GM23338 (cell line): Measurements from ENCODE around the gene OR6J1.

Experiments
- EZH2 ChIP-seq: fragments of 200-600 bp; sonication (generic); IDR thresholded peaks from one replicate; pipeline ENCODE4 v1.8.0; 2017; ENCODE audit warnings: antibody characterized with exemption, mild to moderate bottlenecking, low read depth; ENCODE audit not compliant: unreplicated experiment
- EZH2phosphoT487 ChIP-seq: fragments of 200-600 bp; sonication (generic); IDR thresholded peaks from one replicate; pipeline ENCODE4 v1.8.1; 2018; ENCODE audit warnings: antibody characterized with exemption; ENCODE audit not compliant: unreplicated experiment
- JUNB ChIP-seq: IDR thresholded peaks from one replicate; pipeline ENCODE4 v1.6.1; 2016; ENCODE audit warnings: antibody characterized with exemption; ENCODE audit not compliant: unreplicated experiment
- POLR2AphosphoS5 ChIP-seq: IDR thresholded peaks from 2 replicates; pipeline ENCODE4 v1.6.1; 2016; ENCODE audit warnings: antibody characterized with exemption, low read depth
- TF ChIP-seq, protein P1 (sequence below): IDR thresholded peaks from one replicate; pipeline ENCODE4 v1.6.1; 2018; ENCODE audit warnings: antibody characterized with exemption; ENCODE audit not compliant: unreplicated experiment
- TF ChIP-seq, protein P2 (sequence below), 2 experiments: fragments of 200-600 bp in 1 of 2; sonication (generic) in 1 of 2; conservative IDR thresholded peaks; 2 replicates each; pipeline versions ENCODE4 v1.5.1 to v1.6.1; 2016 to 2017; ENCODE audit warnings: antibody characterized with exemption in 2 of 2, low read depth in 2 of 2, mild to moderate bottlenecking in 2 of 2, moderate library complexity in 1 of 2
- TF ChIP-seq, protein P3 (sequence below): IDR thresholded peaks from 2 replicates; pipeline ENCODE4 v1.6.1; 2016; ENCODE audit warnings: antibody characterized with exemption
- TF ChIP-seq, protein P4 (sequence below): fragments of 250-450 bp; sonication (Bioruptor Pico); IDR thresholded peaks from 2 replicates; pipeline ENCODE4 v1.5.0; 2020; ENCODE audit warnings: mild to moderate bottlenecking, moderate library complexity

DNA sequence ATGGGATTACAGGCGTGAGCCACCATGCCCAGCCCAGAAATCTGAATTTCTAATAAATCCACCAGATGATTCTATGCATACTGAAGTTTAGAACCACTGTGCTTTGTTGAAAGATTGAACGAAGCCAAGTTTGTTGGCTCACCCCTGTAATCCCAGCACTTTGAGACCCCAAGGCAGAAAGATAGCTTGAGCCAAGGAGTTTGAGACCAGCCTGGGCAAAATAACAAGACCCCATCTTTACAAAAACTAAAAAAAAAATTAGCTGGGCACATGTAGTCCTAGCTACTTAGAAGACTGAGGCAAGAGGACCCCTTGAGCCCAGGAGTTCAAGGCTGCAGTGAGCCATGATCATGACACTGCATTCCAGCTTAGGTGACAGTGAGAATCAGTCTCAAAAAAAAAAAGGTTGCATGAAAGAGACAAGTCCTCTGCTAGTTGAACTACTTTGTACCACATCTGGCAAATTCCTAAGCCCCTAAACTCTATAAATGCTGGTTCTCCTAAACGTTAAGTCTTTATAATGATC is 47.7 kb downstream of the OR6J1 start:
- TF ChIP-seq EZH2phosphoT487 (no peak), EZH2 (no peak), JUNB (no peak), POLR2AphosphoS5 (no peak)
- TF ChIP-seq, protein P1, sequence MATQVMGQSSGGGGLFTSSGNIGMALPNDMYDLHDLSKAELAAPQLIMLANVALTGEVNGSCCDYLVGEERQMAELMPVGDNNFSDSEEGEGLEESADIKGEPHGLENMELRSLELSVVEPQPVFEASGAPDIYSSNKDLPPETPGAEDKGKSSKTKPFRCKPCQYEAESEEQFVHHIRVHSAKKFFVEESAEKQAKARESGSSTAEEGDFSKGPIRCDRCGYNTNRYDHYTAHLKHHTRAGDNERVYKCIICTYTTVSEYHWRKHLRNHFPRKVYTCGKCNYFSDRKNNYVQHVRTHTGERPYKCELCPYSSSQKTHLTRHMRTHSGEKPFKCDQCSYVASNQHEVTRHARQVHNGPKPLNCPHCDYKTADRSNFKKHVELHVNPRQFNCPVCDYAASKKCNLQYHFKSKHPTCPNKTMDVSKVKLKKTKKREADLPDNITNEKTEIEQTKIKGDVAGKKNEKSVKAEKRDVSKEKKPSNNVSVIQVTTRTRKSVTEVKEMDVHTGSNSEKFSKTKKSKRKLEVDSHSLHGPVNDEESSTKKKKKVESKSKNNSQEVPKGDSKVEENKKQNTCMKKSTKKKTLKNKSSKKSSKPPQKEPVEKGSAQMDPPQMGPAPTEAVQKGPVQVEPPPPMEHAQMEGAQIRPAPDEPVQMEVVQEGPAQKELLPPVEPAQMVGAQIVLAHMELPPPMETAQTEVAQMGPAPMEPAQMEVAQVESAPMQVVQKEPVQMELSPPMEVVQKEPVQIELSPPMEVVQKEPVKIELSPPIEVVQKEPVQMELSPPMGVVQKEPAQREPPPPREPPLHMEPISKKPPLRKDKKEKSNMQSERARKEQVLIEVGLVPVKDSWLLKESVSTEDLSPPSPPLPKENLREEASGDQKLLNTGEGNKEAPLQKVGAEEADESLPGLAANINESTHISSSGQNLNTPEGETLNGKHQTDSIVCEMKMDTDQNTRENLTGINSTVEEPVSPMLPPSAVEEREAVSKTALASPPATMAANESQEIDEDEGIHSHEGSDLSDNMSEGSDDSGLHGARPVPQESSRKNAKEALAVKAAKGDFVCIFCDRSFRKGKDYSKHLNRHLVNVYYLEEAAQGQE, result no peak
- TF ChIP-seq, protein P2, sequence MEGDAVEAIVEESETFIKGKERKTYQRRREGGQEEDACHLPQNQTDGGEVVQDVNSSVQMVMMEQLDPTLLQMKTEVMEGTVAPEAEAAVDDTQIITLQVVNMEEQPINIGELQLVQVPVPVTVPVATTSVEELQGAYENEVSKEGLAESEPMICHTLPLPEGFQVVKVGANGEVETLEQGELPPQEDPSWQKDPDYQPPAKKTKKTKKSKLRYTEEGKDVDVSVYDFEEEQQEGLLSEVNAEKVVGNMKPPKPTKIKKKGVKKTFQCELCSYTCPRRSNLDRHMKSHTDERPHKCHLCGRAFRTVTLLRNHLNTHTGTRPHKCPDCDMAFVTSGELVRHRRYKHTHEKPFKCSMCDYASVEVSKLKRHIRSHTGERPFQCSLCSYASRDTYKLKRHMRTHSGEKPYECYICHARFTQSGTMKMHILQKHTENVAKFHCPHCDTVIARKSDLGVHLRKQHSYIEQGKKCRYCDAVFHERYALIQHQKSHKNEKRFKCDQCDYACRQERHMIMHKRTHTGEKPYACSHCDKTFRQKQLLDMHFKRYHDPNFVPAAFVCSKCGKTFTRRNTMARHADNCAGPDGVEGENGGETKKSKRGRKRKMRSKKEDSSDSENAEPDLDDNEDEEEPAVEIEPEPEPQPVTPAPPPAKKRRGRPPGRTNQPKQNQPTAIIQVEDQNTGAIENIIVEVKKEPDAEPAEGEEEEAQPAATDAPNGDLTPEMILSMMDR (conservative IDR thresholded peaks at IDR 0.05; ENCODE audit: low read depth in 2 of 2), result no peak
- TF ChIP-seq, protein P3, sequence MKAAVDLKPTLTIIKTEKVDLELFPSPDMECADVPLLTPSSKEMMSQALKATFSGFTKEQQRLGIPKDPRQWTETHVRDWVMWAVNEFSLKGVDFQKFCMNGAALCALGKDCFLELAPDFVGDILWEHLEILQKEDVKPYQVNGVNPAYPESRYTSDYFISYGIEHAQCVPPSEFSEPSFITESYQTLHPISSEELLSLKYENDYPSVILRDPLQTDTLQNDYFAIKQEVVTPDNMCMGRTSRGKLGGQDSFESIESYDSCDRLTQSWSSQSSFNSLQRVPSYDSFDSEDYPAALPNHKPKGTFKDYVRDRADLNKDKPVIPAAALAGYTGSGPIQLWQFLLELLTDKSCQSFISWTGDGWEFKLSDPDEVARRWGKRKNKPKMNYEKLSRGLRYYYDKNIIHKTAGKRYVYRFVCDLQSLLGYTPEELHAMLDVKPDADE, result no peak
- TF ChIP-seq, protein P4, sequence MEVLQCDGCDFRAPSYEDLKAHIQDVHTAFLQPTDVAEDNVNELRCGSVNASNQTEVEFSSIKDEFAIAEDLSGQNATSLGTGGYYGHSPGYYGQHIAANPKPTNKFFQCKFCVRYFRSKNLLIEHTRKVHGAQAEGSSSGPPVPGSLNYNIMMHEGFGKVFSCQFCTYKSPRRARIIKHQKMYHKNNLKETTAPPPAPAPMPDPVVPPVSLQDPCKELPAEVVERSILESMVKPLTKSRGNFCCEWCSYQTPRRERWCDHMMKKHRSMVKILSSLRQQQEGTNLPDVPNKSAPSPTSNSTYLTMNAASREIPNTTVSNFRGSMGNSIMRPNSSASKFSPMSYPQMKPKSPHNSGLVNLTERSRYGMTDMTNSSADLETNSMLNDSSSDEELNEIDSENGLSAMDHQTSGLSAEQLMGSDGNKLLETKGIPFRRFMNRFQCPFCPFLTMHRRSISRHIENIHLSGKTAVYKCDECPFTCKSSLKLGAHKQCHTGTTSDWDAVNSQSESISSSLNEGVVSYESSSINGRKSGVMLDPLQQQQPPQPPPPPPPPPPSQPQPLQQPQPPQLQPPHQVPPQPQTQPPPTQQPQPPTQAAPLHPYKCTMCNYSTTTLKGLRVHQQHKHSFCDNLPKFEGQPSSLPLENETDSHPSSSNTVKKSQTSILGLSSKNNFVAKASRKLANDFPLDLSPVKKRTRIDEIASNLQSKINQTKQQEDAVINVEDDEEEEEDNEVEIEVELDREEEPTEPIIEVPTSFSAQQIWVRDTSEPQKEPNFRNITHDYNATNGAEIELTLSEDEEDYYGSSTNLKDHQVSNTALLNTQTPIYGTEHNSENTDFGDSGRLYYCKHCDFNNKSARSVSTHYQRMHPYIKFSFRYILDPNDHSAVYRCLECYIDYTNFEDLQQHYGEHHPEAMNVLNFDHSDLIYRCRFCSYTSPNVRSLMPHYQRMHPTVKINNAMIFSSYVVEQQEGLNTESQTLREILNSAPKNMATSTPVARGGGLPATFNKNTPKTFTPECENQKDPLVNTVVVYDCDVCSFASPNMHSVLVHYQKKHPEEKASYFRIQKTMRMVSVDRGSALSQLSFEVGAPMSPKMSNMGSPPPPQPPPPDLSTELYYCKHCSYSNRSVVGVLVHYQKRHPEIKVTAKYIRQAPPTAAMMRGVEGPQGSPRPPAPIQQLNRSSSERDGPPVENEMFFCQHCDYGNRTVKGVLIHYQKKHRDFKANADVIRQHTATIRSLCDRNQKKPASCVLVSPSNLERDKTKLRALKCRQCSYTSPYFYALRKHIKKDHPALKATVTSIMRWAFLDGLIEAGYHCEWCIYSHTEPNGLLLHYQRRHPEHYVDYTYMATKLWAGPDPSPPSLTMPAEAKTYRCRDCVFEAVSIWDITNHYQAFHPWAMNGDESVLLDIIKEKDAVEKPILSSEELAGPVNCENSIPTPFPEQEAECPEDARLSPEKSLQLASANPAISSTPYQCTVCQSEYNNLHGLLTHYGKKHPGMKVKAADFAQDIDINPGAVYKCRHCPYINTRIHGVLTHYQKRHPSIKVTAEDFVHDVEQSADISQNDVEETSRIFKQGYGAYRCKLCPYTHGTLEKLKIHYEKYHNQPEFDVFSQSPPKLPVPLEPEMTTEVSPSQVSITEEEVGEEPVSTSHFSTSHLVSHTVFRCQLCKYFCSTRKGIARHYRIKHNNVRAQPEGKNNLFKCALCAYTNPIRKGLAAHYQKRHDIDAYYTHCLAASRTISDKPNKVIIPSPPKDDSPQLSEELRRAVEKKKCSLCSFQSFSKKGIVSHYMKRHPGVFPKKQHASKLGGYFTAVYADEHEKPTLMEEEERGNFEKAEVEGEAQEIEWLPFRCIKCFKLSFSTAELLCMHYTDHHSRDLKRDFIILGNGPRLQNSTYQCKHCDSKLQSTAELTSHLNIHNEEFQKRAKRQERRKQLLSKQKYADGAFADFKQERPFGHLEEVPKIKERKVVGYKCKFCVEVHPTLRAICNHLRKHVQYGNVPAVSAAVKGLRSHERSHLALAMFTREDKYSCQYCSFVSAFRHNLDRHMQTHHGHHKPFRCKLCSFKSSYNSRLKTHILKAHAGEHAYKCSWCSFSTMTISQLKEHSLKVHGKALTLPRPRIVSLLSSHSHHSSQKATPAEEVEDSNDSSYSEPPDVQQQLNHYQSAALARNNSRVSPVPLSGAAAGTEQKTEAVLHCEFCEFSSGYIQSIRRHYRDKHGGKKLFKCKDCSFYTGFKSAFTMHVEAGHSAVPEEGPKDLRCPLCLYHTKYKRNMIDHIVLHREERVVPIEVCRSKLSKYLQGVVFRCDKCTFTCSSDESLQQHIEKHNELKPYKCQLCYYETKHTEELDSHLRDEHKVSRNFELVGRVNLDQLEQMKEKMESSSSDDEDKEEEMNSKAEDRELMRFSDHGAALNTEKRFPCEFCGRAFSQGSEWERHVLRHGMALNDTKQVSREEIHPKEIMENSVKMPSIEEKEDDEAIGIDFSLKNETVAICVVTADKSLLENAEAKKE (CRISPR knock-in tag), result no peak
